GM12873 (cell line): Measurements from ENCODE around the gene PHACTR3.

Experiments
- TF ChIP-seq, protein P1 (sequence below): IDR thresholded peaks from 2 replicates; pipeline ENCODE4 v1.5.1; 2012; ENCODE audit warnings: low read depth, mild to moderate bottlenecking, moderate library complexity, low read length, control low read depth; ENCODE audit not compliant: insufficient read depth; ENCODE audit errors: missing control alignments

The PHACTR3 gene

DNA sequence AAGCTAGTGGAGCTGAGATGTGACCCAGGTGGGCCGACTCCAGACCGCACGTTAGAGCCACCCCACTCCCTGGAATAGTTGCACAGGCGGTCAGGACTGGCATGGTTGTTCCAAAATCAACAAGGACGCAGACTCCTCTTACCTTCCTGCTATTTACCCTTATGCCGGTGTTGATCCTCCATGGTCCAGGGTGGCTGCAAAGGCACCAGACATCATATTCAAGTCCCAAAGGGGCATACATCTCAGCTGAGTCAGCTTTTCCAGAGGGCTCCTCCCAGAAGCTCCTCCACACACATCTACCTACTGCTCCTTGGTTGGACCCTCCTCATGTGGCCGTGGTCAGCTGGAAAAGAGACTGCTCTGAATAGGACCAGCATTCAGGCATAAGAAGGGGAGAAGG lies 216.9 kb downstream of the PHACTR3 start:
- TF ChIP-seq, protein P1, sequence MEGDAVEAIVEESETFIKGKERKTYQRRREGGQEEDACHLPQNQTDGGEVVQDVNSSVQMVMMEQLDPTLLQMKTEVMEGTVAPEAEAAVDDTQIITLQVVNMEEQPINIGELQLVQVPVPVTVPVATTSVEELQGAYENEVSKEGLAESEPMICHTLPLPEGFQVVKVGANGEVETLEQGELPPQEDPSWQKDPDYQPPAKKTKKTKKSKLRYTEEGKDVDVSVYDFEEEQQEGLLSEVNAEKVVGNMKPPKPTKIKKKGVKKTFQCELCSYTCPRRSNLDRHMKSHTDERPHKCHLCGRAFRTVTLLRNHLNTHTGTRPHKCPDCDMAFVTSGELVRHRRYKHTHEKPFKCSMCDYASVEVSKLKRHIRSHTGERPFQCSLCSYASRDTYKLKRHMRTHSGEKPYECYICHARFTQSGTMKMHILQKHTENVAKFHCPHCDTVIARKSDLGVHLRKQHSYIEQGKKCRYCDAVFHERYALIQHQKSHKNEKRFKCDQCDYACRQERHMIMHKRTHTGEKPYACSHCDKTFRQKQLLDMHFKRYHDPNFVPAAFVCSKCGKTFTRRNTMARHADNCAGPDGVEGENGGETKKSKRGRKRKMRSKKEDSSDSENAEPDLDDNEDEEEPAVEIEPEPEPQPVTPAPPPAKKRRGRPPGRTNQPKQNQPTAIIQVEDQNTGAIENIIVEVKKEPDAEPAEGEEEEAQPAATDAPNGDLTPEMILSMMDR: no peak

DNA sequence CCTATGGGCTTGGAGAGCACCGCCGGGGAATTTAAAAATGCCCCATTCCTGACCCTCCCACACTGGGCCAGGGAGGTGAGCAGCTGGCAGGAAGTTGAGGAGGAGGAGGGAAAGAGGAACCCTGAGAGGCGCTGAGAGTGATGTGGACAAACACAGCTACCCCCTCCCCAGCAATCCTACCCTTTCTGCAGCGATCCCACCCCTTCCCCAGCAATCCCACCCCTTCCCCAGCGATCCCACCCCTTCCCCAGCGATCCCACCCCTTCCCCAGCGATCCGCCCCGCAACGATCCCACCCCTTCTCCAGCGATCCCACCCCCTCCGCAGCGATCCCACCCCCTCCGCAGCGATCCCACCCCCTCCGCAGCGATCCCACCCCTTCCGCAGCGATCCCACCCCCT lies 217.4 kb downstream of the PHACTR3 start:
- TF ChIP-seq, protein P1: no peak

DNA sequence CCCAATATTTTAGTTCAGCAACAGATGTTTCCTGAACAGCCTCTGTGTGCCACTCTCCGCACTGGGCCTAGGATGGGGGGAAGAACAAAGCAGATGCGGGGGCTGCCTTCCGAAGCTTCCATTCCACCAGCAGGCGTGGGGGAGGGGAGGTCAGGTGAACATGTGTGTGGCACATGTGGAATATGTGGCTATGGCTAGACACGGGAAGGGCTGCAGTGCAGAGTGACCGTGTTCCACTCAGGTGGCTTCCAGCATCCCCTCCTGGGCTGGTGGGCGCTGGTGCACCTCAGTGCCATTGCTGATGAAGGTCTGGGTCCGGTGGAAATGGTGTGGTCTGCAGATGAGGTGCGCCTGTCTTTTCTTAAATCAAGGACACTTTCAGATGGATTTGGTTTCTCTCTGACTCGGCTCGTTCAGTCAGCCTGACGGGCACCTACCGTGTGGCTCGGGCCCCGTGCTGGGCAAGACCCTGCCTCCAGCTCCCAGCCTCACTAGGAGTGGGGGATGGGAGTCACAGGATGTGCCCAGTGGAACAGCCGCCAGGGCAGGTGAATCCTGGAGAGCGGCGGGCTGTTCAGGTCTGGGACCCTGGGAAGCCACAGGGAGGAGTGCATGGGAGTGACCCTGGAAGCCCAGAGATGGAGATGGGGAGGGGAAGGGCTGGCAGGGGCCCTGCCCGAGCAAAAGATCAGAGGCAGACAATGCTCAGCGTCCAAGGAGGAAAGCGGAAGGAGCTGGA lies 218.1 kb downstream of the PHACTR3 start:
- TF ChIP-seq, protein P1: no peak

GRCh38 chr20:59823030-59823423 lies 218.7 kb downstream of the PHACTR3 start:
- TF ChIP-seq, protein P1: no peak

DNA sequence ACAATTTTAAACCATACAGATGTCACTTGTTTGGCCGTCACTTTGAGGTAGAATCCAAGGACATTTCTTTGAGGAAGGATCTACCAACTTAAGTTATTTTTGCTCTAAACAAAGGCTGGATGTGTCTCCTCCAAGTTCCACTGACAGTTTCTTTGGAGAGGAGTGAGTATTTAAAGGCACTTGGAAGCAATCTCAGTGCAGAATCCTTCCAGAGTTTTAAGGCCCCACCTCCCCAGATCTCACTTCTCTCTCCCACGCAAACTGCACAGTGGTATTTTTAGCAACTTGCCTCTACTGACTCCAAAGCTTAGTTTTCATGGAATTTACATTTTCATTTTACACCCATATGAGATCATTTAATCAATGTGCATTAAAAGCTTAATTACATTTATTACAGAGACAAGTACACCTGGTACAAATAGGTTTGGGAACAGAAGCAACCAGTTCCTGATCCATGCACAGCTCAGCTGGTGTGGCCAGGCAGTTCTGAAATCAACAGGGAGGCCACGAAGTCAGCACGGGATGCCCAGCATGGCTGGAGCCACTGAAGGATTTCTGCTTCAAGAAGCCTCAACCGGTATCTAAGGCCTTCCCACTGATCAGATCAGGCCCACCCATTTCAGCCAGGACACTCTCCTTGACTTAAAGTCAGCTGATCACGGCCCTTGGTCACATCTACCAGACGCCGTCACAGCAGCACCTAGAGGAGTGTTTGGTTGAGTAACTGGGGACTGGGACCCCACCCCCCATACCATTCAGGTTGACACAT lies 219.3 kb downstream of the PHACTR3 start:
- TF ChIP-seq, protein P1: no peak

DNA sequence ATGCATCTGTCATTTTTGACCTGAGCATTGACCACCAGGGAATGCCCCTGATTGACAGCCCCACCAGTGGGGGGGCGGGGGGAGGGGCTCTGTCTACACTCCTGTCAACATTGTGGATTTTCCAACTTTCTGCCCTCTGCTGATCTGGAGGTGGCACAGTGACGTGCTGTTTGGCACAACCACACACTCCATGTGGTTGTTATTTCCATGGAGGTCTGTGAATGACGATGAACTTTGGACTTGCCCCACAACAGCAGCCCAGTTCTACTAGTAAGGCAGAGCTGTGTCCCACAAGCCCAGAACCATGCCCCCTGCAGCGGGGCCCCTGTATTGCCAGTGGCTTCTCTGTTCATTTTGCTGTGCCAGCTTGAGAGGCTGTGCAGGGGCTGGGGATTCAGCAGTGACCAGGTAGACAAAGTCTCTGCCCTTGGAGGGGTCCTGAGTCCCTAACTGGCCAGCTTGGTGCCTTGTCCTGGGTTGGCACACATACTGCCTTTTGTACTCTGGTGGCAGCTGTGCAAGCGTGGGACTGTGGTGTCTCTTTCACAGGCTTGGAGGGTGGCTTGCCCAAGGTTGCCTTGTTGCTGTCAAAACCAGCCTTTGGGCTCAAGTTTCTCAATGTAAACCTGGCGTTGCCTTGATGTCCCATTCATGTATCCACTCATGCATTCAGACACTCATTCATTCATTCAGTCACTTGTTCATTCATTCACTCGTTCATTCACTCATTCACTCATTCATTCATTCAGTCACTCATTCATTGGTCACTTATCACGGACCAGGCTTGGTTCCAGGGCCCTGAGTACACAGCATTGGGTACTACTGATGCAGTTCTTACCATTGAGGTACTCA lies 220.6 kb downstream of the PHACTR3 start:
- TF ChIP-seq, protein P1: no peak

DNA sequence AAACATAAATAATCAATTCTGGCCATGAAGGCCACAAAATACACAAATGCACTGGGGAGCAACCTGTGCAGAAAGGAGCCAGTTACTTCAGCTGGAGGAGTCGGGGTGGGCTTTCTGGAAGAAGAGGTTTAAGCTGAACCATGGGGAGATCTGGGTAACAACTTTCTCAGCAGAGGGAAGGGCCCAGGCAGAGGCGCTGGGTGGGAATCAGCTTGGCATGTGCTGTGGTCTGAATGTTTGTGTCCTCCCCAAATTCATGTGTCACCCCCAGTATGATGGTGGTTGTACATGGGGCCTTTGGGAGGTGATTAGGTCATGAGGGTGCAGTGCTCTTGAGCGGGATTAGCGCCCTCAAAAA lies 221.2 kb downstream of the PHACTR3 start:
- TF ChIP-seq, protein P1: no peak
